HL-60/S4 (cell line): ENCODE data around the gene MYZAP.

ENCODE experiments used
- in situ Hi-C: fragments of 300-500 bp; cut with MboI; formaldehyde crosslinking; loops from 2 replicates; pipeline ENCODE4 v1.14.3; 2022; ENCODE audit warnings: low sequenced_read_pairs

The MYZAP gene

DNA sequence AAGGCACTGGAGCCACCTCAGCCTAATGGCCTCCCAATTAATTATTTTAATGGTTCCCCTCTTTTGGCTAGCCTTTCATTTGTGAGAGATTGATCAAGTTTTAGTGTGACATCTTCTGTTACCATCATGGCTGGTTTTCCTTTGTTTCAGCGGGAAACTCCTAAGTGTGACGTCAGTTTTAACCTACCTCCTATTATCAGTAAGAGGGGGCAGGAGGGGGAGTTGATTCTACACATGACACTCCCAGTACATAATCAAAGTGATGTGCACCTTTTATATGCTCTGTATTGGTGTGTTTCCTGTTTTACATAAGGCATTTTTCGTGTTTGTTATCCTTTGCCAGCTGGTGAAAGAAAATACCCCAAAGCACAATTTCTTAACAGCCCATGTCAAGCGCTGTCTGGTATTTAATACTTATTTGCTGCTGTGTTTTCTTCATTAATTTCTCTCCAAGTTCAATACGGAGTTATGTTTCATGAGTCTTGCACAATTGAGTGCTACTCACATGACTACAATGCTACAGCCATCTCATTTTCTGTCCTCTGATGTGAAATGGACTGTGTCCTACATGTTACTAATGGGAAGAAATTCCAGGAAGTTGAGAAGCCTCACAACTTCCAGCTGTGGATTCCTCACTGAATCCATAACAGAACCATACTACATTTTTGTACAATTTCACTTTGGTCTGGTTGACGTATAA is 62.6 kb downstream of the MYZAP start:
- in situ Hi-C loops, result no loop called here

DNA sequence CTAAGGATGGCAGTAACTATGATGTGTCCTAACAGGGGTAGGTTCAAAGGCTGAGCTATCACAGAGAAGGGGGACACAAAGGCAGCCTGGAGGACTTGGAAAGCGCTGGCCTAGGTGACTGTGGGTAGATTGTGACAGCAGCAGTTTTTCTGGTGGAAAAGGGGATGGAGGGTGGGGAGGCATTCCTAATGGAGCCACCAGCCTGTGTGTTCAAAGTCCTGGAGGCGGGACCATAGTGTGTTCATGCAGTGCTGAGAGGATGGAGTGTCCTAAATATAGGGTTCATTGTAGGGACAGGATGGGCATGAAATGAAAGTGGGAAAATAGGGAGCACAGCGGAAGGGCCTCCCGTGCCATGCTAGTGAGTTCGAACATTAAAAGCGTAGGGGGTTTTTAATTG is 63.3 kb downstream of the MYZAP start:
- in situ Hi-C loops, result no loop called here

DNA sequence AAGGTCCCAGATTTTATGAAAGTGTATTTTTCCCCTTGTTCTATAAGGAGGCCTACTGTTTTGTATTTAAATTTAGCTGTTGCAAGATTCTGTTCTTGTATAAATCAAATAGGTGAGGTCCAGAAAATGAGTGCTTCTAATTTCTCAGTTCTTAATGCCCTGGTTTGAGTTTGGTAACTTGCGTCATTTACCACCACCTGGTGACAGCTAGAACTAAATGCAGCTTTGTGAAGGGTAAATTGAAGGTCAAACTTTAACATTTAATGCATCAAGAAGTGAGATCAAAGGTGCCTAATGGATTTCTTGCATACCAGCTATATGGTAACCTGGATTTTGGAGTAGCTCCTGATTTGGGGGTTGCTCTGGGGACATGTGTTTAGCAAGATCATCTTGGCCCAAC is 64.1 kb downstream of the MYZAP start:
- in situ Hi-C loops, result no loop called here

DNA sequence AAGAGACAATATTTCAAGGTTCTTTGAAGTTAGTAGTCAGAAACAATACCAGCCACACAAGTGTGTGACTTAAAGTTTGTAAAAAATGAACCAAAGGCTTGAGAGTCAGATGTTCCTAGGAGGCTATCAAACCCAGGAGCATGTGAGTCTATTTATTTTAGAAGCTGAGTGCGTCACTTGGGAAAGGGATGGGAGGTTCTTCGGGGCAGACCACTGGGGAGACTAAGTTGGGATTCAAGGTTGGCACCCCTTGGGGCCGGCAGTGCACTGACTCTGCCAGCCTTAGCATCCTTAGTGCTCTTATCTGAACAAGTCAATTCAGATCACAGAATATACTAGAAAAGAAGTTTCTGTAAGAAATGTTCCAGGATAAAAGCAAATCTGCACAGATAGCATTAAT is 64.7 kb downstream of the MYZAP start:
- in situ Hi-C loops, result no loop called here

DNA sequence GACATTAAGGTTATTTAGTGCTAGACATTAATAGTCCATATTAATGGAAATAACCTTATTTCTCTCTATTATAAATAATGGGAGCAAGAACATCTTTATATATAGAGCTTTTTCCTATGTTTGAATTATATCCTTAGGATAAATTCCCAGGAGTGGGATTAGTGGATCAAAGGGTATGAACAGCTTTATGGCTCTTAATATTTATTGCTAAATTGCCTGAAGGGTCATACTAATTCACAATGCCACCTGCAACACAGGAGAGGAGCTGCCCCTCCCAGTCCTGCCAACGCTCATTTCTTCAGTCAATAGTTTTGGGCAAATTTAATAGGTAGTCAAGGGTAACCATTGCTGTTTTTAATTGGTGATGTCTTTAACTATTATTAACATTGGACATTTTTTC is 65.9 kb downstream of the MYZAP start:
- in situ Hi-C loops, result no loop called here

DNA sequence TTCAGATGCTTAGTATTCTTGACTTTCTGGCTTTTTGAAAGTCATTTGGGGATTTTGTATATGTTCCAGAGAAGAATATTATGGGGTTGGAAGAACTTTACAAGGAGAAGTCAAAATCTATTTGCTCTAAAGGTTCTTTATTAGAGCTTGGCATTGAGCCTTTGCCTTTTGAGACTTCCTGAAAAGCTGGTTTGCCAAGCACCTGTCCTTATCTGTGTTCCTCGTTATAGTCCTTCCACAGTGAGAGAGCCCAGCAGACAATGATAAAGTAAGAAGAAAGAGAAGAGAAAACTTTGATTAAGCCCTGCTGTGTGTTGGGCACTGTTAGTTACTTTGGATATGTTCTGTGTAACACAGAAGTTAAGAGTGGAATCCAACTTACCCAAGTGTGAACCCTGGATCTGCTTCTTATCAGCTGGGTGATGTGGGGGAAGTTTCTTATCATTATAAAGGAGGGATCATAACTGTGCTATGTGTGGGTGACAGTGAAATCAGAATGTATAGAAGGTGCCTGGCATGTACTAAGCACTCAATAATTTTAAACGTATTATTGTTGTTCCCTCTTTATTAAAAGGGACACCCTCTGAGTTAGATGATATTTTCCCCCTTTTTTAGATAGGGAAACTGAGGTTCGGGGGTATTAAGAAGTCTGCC is 70.5 kb downstream of the MYZAP start:
- in situ Hi-C loops, result no loop called here

DNA sequence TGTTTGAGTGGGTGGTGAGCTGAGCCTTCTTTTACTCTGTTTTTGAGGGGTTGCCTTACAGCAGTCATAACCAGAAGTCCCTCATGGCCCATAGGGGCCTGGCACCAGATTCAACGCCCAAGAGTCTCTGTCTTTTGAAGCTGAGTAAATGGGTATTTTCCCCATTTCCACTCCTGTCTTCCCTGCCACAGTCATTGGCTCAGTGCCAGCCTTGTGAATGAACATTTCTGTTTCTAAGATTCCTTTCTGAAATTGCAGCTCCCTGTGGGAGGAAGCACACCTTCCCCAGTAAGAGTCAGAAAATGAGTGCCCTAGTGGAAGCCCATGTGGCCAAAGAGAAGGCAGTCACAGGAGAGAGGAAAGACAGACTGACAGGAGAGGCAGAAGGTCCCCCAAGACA is 71.1 kb downstream of the MYZAP start:
- in situ Hi-C loops, result no loop called here

DNA sequence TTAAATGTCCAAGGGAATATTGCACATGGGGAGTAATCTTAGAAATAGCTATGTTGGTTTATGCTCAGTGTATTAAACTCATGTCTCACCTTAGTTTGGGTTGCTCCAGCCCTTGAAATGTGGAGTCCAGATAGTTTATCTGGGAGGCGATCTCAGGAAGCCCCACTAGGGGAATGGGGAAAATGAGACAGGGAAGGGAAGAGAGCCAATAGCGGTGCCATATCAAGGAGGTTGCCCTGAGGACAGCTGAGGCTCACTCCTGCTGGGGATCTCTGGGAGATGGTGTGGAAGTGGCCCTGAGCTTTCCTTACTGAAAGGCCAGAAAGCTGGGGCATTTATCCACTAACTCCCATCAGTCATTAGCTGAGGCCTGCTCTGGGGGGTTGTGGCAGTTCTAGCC is 71.6 kb downstream of the MYZAP start:
- in situ Hi-C loops, result no loop called here

DNA sequence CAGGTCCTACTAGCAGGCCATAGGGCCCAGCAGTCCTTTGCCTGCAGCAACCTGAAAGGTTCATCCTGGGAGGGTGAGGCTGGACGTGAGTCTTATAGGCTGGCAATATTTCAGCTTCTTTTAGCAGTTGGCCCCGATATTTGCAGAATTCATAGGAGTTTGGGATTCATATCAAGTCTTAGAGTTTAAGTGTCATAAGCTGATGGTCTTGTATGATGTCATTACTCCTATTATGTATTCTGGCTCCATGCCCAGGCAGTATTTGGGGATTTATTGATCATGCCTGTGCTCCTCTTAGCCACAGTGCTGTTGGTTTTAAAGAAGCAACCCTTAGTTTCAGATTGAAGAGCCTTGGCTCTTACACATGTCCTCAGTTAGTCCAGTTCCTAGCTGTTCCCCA is 73.5 kb downstream of the MYZAP start:
- in situ Hi-C loops, result no loop called here

DNA sequence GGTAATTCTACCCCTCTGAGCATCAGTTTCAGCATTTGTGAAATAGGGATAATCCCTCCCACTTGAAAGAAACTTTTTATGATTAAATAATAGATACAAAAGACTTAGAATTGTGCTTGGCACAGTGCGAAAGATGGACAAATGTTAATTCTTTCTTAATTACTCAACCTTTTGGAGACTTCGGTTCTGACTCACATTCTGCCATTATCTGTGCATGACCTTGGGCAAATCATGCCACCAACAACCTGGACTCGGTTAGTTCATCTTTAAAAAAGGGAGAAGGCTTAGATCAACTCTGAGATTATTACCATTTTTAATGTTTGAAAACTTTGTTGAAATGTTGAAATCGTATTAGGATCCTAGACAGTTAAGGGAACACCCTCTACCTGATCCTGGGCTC is 74.2 kb downstream of the MYZAP start:
- in situ Hi-C loops, result no loop called here

DNA sequence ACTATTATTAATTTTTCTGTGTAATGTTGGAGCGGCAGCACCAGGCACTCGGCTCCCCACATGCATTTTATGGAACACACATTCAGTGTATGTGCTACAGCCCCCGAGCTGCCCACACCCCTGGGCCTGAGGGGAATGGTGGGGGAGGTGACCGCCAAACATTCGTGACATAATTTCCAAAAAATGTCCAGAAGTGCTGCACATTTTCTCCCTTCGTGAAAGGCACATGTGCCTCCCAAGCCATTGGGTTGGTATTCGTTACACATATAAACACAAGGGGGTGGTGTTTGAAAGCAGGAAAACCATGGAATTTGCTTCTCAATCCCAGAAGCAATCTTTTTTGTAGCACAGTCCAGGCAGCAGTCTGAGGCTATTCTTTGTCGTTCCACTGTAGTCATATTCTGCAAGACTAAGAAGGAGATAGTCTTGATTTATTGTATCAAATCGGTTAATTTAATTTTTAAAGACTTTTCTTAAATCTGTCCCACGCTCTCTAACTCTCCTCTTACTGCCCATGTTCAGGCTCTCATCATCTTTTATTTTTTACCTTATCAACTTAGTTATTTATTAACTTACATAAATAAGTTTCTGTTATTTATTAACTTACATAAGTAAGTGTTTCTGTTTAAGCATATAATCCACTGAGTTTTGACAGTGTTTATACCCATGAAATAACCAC is 75.6 kb downstream of the MYZAP start:
- in situ Hi-C loops, result no loop called here

DNA sequence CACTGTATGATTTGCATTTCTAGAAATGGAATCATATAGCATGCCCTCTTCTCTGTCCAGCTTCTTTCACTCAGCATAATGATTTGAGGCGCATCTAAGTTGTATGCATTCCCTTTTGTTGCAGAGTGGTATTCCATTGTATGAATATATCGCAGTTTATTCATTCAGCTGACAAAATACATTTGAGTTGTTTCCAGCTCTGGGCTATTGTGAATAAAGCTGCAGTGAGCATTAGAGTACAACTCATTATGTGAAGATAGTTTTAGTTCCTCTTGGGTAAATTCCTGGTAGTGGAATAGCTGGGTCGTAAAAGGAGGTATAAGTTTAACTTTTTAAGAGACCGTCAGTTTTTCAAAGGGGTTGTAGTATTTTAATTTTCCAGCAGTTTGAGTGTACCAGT is 76.3 kb downstream of the MYZAP start:
- in situ Hi-C loops, result no loop called here

DNA sequence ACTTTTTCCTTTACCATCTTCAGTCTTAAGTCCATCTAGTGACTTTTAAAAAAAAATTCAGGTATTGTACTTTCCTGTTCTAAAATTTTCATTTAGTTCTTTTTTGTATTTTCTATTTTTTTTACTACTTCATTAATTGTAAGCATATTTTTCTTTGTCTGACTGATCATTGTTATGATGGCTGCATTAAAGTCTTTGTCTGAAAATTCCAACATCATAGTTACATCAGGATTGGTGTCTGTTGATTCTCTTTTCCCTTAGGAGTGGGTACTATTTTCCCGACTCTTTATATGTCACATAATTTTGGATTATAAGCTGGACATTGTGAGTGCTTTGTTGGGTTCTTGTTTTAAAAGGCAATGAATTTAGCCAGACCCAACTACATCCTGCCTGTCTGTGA is 79.9 kb downstream of the MYZAP start:
- in situ Hi-C loops, result no loop called here

DNA sequence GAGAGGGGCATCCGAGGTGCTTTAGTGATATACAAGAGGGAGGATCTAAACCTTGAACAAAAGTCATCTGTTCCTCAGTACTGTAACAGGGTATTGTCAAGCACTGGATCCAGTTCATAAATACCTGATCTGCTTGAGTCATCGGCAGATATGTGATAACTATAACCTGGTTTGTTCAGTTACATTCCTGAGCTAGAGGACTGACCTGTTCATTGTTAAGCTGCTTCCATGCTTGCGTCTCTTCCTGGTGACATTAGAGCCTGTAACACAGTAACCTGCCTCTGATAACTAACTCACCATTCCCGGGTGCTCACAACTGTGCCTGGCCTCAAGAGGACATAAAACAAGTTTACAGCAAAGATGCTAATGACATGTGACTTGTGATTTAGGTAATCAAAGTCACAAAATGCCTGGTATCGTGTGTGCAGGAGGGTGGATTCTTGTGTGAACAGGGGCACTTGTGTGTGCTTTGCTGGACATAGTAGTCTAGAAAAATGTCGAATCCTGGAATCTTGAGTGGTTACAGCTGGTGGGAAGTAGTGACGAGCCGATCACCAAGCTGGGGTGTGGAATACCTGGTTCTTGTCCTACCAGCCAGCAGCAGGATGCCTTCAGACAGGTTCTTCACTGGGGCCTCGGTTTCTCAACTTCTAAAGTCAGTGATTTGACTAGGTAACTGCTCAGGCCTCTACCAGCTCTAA is 83.9 kb downstream of the MYZAP start:
- in situ Hi-C loops, result no loop called here

DNA sequence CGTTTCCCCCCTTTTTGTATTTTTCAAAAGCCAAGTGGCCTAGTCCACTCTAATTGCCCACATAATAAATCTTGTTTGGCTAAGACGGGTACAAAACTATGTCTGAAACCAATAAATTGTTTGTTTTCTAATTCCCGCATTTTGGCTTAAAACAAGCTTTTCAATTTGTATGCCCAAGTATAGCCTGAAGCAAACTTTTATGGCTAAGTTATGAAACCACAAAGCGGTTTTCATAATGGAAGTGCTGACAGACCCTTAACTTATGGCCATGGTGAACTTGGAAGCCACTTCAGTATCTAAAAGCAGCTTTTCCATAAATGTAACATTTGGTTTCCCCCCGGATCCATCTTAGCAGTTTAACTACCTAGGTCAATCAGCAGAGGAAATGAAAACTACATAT is 84.9 kb downstream of the MYZAP start:
- in situ Hi-C loops, result no loop called here

DNA sequence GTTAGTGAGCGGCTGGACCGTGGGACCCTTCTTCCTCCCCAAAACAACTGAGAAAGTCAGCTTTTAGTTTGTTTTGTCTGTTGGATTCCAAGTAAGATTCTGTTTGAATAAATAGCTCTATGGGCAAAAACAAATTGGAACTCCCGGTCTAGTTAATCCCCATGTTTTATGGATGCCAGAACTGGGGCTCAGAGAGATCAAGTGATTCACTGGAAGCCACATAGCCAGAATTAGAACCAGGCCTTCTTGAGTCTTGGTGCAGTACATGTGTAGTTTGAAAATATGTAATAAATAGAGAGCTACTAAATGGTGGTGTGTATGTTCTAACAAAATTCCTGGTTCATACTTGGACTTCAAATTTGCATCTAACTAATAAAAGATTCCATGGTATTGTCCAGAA is 85.5 kb downstream of the MYZAP start:
- in situ Hi-C loops, result no loop called here

DNA sequence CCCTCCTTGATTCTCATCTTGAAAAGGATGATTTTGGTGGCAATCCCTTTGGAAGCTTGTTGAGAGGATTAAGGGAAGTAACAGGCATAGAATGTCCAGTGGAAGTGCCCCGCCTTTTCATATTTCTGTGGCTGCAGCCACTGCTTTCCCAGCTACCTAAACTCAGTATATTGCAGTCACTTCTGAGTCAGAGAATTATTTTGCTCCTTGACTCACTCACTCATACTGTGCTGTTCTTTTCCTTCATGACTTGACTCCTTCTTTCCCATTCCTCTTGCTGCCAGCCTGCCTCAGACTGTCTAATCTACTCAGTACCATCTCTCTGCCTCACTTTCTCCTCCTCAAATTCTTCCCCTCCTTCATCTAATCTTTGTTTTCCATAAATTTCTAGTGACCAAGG is 88.3 kb downstream of the MYZAP start:
- in situ Hi-C loops, result no loop called here

DNA sequence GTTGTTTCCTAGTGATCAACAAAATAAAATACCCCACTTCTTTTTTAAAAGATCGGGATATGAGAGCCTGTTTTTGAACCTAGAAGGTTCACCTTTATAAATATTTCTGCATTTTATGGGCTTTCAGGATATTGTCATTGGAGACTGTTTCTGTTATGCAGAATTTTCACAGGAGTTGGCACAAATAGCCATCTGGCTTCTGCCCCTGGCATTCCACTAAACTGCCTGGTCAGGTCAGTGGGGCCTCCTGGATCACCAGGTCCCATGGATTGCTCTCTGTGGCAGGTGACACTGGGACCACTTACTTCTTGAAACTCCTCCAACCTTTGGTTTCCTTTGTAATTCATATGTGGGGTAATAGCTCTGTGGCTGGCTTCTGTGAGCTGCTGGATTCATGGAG is 89.3 kb downstream of the MYZAP start:
- in situ Hi-C loops, result no loop called here

DNA sequence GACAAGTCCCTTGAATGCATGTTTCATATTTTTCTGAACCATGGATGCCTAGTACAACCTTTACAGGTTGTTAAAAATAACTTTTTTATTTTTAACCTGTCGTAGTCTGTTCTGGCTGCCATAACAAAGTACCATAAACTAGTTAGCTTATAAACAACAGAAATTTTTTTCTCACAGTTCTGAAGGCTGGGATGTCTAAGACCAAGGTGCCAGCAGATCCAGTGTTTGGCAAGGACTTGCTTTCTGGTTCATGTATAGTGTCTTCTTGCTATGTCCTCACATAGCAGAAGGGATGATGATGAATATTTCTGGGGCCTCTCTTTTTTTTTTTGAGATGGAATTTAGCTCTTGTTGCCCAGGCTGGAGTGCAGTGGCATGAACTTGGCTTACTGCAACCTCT is 91.8 kb downstream of the MYZAP start:
- in situ Hi-C loops, result no loop called here

DNA sequence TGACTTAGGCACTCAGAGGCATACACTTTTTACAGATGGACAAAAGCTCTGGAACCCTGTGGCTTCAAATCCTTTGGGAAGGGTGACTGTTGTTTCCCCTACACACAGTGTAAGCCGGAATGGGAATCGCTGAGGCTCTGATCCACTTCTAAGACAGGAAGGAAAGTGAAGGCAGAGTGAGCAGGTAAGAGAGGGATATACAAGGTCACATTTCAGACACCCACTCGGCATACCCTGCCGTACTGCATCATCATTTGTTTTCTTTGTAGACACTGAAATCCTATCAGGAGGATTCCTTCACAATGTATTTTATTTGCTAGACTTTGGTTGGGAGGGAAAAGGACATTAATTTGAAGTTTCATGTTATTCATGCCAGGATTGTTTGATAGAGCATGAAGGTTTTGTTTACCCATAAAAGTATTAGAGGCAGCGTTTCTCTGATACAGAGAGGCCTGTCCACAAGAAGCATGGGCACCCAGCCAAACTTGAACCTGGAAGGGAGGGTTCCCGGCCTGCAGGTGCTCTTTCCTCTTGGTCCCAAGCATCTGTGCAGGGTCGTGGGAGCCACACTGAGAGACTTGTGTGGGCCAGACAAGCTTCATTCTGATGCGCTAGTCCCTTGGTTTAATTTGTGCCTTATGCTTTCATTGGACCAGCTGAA is 92.9 kb downstream of the MYZAP start:
- in situ Hi-C loops, result no loop called here
